HG02981 (cell line): ENCODE measurements around the gene EPM2A.
A peak's percentile ranks its signal among the peaks of the same experiment; 100 is the strongest.
"Not testable (repeated sequence)": the region's sequence is repeated elsewhere in the genome, so short reads cannot be mapped to it uniquely, and the experiment has no call there.

Experiments used
- ATAC-seq: cut with Tn5 transposase; IDR thresholded peaks from one replicate; pipeline ENCODE4 v1.9.1; 2021; ENCODE audit warnings: mild to moderate bottlenecking, moderate library complexity; ENCODE audit not compliant: unreplicated experiment

Gene EPM2A

DNA sequence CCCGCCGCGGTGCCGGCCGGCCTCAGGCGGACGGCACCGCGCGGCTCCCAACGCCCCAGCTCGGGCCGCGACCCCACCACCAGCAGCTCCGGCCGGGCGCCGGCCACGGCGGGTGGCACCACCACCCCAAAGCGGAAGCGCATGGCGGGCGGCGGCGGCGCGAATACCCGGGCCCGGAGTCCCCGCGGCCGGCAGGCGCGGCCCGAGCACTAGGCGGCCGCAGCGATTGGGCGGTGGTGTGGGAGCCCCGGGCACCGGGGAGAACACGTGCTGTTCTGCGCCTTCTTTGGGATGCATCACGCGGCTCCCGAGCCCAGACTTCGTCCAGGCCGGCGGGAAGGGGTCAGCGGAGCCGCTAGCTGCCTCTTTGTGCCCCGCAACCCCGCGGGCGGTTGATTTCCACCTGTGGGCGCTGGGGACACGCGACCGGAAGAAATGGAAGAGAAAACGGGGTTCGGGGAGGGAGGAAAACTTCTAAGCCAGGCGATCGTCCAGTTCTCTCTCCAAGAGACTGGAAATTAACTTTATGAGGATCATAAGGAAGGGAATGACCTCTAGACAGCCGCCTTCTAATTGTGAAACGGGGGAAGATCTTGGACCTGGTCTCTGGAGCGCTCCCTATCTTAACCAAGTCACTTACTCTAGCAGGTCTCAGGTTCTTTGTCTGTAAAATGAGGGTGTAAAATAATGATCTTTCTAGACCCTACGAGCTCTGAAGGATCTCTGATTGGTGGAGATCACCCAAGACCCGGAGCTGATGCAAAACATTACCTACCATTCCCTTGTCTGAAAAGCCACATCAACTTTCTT is at the start of gene EPM2A:
Gene EPM2A, minus strand, starts transcription at position 165 of the 810 bp plus-strand sequence. Its CDS starts 22 bp downstream, at position 143.
- peak; percentile 66 for ATAC-seq

DNA sequence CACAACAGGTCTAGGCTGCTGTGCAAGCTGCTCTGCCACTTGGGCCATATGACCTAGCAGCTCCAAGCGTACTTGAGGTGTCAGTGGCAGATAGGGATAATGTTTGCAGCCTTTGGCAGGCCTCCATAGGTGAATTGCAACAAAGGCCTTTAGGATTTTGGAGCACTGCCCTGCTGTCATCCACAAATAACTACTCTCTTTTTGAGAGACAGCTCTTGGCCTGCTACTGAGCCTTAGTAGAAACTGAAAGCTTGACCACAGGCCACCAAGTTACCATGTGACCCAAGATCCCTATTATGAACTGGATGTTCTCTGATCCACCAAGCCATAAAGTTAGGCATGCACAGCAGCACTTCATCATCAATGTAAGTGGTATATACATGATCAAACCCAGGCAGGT is 49.4 kb upstream of the EPM2A start:
- ATAC-seq: peak; percentile 83

DNA sequence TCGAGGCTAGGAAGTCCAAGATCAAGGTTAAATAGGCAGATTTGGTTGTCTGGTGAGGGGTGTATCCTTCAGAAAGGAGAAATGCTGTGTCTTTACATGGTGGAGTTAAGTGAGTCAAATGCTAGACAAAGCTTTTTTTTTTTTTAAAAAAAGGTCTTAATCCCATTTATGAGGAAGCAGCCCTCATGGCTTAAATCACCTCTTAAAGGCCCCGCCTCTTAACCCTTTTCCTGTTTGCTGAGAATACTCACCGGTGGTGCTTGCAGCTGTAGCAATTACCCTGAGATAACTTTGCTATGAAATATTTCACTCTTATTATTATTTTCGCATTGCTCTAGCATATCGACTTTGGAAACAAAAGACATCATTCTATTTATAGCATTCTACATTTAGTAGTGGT is 48.5 kb upstream of the EPM2A start:
- no peak for ATAC-seq

DNA sequence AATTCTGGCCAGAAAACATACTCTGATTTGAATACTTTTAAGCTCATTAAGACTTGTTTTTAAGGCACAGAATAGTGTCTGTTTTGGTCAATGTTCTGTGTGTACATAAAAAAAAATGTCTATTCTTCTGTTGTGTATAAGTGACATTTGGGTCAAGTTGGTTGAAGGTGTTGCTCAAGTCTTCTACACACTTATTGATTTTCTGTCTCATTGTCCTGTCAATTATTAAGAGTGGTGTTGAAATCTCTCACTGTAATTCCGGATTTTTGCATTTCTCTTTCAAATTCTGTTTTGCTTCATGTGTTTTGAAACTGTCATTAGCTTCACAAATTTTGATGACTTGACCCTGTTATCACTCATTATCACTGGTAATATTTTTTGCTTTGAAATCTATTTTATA is 37.5 kb upstream of the EPM2A start:
- no peak for ATAC-seq

DNA sequence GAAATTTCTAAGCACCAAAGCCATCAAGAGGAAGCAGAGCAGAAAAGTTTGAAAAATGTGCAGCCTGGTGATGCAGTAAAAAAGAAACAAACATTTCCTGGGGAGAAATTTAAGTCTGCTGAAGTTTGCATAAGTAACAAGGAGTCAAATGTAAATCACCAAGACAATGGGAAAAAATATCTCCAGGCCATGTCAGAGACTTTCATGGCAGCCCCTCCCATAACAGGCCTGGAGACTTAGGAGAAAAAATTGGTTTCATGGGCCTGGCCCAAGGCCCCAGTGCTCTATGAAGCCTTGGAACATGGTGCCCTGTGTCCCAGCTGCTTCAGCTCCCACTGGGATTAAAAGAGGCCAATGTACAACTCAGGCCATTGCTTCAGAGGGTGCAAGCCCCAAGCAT is 30.1 kb upstream of the EPM2A start:
- ATAC-seq: no peak

DNA sequence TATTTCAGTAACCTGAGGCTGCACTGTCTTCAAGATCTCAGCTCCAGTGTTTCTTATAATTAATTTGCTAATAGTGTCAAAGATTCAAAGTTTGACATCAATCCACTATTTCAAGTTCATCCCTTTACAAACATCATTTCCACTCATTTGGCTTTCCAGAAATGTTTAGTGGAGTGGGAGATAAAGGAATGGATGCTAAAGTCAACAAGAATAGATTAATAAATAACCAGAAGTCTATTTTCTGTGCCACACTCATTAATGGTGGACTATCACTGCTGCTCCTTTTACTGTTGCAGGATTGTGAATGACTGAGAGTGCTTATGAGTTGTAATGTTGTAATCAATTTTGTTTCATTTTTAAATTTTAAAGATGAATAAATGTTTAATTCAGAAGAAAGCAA is 28.4 kb upstream of the EPM2A start:
- no peak for ATAC-seq

DNA sequence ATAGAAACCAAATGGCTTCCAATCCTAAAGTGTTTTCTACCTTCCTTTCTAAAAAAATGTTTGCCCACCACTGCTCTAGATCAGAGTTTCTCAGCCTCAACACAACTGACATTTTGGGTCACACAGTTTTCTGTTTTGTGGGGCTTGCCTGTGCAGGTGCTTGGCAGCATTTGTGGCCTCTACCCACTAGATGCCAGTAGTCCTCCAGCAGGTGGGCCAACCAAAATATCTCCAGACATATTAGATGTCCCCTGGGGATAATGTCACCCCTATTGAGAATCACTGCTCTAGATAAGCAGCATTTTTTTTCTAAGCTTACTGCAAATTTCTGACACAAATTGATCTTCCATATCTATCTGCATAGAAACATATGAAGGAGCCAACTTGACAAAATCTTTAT is 26.3 kb upstream of the EPM2A start:
- peak; percentile 73 for ATAC-seq

DNA sequence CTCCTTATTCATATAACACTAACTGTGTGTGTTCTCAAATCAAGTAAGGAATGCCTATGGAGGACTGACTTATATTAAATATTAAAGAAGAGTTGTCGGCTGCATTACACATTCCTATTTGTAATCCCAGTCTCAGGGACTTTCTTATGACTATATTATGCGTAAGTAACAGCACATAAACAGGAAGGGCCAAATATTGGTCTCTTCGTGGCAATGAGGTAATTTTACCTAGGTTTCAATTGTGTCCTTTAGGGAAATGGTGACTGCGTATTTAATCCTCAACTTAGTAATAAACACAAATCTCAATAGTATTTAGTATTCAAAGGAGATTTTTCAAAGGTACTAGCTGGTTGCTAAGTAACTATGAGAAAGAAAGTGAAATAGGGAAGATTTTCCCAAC is 22.8 kb upstream of the EPM2A start:
- no peak for ATAC-seq

DNA sequence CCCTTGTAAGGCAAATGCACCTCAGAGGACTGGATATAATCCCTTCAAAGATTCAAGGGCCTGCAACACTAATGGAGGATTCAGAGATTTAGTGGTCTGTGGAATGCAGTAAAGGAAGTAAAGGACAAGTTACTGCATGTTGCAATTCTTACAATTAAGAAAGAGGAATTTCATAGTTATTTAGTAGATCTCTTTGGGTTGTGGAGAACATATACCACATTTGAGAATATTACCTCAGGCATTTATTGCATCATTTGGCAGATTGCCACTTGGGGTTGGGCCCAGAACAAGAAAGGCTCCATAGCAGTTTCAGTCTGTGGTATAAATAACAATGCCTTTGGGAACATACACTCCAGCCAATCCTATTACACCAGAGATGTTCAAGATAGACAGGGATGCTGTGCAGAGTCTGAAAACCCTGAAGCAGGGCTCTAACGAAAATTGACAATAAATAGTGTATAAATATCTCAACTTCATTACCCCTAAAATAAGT is 20.9 kb upstream of the EPM2A start:
- no peak for ATAC-seq

DNA sequence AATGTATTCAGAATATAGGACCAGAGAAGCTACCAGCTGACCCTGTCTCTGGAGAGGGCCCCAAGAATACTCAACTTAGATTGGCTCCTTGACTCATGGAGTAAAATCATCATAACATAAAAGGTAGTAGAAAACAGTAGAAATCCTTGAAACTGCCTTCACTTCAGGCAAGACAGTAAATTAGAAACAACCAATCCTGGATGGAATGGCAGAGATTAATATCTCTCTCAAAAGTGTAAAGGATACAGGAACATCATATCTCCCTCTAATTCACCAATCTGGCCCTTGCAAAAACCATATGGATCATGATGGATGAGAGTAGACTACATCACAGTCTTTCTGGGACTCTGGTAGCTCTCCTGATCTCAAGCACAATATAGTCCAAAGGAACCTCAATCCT is 20.4 kb upstream of the EPM2A start:
- no peak for ATAC-seq

DNA sequence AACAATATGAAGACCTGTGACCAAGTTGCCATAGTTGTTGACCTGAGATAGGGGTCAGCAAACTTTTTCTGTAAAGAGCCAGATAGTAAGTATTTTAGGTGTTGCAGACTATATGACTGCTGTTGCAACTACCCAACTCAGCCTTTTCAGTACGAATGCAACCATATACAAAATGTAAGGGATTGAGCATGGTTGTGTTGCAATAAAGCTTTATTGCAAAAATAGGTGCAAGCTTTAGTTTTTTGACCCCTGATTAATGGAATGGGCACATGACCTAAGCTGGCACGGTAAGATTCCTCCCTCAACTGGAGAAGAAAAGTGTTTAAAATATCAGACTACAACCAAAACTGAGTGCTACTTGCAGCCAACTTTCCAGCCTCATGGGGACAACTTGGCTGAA is 17.3 kb upstream of the EPM2A start:
- ATAC-seq: no peak

DNA sequence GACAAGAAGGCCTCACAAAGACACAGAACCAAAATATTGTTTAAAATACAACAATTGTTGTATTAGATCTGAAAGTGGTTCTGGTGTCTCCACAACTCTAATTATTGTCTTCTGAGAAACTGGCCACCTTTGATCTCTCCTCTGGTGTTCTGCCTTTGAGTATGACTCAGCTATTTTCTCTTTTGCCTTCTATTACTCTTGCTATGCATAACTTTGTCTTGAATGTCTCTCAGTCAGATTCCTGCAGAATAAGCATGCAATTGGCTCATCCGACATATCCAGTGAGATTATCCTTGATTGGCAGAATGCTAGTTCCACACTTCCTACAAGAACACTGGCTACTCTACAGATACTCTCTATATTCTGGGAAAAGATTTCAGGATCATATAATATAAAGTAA is 14.3 kb upstream of the EPM2A start:
- peak; percentile 76 for ATAC-seq

DNA sequence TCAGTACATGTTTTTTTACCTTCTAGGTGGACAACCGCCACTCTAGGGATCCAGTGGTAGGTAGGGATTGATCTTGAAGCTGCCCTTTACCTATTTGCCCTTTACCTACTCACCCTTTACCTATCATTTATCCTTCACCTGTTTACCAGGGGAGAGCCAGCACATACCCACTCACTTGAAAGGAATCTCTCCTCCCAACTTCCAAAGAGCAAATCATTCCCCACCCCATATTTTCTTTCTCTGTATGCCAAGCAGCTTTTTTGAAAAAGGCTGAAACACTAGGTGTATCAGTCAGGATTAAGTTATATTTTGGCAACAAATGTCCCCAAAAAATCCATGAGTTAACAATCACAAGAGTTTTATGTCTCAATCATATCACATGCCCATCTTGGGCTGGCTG is 10.5 kb upstream of the EPM2A start:
- no peak for ATAC-seq

DNA sequence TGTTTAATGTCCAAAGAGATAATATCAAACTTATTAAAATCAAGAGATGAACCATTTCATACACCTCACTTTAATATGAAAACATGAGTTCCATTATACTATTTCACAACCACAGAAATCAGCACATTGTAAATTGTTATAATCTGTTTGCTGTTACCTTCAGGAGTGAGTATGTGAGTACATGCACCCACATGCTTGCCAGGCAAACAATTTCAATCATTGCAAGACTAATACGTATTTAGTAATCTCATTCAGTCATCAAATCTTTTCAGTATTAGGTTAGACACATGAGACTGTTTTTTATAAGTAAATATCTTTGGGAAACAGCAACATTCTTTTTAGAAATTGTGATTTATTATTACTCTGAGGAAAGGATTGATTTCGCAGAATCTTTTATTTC is 9.3 kb upstream of the EPM2A start:
- ATAC-seq: no peak

DNA sequence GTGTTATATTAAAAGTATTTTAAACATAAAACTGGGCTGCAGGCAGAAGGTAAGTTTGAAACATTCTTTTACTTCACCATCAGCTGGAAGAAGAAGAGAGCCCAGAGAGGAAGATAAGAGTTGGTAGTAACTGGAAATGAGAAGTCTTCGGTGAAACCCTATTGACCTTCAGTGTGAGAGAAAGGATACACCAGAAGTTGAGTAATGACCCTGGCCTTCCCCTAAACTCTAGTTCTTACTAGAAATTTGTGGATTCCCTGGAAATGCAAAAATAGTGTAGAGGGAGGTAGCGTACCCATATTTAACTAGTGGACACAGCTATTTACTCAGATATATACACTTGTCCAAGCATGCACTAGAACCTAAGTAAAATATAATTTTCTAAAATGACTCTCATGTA is 8.0 kb upstream of the EPM2A start:
- ATAC-seq: no peak

DNA sequence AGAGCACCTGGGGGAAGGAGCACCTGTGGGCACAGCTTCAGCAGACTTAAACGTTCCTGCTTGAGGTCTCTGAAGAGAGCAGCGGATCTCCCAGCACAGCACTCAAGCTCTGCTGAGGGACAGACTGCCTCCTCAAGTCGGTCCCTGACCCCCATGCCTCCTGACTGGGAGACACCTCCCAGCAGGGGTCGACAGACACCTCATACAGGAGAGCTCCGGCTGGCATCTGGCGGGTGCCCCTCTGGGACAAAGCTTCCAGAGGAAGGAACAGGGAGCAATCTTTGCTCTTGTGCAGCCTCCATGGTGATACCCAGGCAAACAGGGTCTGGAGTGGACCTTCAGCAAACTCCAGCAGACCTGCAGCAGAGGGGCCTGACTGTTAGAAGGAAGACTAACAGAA is 7.2 kb upstream of the EPM2A start:
- not testable (repeated sequence) for ATAC-seq

DNA sequence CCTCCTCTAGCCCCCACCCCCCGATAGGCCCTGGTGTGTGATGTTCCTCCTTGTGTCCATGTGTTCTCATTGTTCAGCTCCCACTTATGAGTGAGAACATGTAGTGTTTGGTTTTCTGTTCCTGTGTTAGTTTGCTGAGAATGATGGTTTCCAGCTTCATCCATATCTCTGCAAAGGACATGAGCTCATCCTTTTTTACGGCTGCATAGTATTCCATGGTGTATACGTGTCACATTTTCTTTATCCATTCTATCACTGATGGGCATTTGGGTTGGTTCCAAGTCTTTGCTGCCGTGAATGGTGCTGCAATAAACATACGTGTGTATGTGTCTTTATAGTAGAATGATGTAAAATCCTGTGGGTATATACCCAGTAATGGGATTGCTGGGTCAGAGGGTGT is 4.4 kb upstream of the EPM2A start:
- ATAC-seq: not testable (repeated sequence)

DNA sequence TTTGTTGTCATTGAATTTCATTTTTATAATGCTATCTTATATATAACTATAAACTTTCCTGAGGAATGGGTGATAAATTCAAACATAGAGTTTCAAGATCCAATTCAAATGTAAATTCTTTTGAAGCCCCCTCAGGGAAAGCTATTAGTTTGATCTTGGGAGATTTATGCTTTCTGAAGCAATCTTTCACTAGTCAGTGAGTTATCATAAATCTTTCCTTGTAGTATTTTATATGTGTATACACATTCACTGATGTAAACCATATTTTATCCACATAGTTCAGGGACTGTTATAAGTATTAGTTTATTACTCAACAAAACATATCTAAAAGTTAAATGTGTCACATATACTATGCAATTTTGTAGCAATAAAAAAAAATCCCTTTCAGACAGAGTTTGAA is 2.9 kb upstream of the EPM2A start:
- ATAC-seq: no peak

DNA sequence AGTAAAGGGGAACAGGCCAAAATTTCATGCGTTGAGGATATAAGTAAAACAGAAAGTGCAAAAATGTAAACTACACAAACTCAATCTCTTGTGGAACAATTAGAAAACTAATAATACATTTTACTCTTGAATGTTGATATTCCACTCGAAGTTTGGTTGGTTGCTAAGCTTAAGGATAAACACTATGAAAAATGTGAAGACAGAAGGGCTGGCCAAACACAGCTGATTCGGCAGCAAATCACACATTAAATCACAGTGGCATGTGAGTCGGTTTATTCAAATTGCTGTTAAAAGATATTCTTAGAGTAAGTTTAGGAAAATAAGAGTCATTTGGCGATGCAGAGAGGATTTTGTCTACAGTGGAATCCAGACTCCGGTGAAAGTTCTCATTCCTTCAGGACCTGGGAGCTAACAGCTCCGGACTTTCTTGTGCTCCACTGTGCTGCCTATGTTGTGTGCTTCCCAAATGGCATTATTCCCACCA is 1.4 kb upstream of the EPM2A start:
- ATAC-seq: no peak

DNA sequence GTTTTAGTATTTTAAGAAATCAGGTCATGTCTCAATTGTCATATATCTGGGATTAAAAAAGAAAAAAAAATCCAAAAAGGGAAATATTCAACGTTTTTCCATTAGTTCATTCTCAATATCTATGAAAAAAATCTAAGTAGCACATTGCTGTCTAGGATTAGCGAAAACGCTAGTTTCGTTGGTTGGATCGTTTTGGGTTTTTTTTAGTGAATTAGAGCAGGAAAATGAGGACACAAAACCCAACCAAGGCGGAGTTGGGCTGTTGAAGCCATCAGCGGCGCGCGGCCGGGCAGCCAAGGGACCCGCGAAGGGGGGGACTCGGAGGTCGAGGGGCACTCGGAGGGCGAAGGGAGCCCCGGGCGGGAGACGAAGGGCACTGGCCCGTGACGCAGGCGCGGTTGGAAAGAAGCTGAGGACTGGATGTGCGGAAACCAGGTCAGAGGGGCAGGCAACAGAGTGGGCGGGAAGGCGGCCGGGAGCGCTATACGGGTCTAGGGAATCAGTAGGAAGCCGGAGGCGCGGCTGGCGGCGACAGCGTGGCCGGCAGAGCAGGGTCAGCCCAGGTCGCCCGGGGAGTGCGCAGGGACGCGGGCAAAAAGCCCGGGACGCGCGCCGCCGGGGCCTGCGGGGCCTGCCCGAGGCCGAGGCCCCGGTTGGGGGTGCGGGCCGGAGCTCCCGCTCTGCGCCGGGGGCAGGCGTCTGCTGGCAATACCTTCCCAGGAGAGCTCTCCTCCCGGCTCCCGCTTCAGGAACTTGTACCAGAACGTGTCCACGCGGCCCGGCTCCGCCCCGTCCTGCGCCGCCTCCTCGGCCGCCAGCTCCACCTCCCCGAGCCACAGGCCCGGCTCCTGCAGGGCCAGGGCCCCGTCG is 599 bp downstream of the EPM2A start:
- peak; percentile 65 for ATAC-seq

DNA sequence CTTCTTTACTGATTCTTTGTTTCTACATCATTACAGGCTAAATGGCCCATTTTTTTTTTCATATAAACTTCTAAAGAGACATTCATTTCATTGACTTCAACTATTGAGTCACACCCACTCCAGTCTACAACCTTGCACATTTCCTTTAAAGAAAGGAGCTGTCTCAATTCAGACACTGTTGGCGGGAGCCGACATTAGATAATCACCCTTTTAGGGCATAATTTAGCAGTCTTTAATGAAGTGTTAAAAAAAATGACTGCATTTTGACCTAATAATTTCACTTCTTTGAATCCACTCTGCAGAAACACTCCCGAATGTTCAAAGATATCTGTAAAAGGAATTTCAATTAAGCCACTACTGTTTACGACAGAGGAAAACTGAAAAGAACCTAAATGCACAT is 1.5 kb downstream of the EPM2A start:
- no peak for ATAC-seq

DNA sequence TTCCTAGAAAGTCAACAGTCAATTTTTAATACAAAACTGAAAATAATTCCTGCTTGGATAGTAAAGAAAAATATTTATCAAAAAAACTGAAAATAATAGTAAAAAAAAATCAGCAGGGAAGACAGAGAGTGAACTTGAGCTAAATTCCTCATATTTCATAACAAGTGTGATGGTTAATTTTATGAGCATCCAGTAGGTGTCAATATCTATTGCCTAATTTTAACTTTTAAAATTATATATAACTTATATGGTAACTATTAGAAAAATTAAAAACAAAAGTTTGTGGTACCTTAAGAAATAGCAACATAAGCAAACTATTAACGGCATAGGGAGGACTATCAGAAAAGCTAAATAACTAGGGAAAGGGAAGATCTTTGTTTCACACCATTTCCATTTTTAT is 2.1 kb downstream of the EPM2A start:
- no peak for ATAC-seq
